ENCODE data around the gene AMMECR1.
"Not testable (repeated sequence)": the region's sequence is repeated elsewhere in the genome, so short reads cannot be mapped to it uniquely, and the experiment has no call there.

Gene AMMECR1

GRCh38 chrX:110167952-110168451, 149.9 kb downstream of the AMMECR1 start:
- TF ChIP-seq ZNF274 (IDR thresholded peaks at IDR 0.05; ENCODE audit: low read depth, low read length): no peak
- no peak overlapping the region for H3K4me3 ChIP-seq (ENCODE audit: low read length)

- H3K4me3 ChIP-seq (ENCODE audit: low read length): no peak overlapping the region
- no peak for TF ChIP-seq ZNF274 (IDR thresholded peaks at IDR 0.05; ENCODE audit: low read depth, low read length)
Observed at GRCh38 chrX:110163488-110163887, 154.4 kb downstream of the AMMECR1 start.

GRCh38 chrX:110162867-110163266, 155.0 kb downstream of the AMMECR1 start:
- no peak for TF ChIP-seq ZNF274 (IDR thresholded peaks at IDR 0.05; ENCODE audit: low read depth, low read length)

GRCh38 chrX:110162131-110162530, 155.8 kb downstream of the AMMECR1 start:
- no peak for TF ChIP-seq ZNF274 (IDR thresholded peaks at IDR 0.05; ENCODE audit: low read depth, low read length)
- H3K4me3 ChIP-seq (ENCODE audit: low read length): no peak overlapping the region

More at GRCh38 chrX:110162867-110163266, 155.0 kb downstream of the AMMECR1 start:
- no peak overlapping the region for H3K4me3 ChIP-seq (ENCODE audit: low read length)

- no peak for TF ChIP-seq ZNF274 (IDR thresholded peaks at IDR 0.05; ENCODE audit: low read depth, low read length)
- no peak overlapping the region for H3K4me3 ChIP-seq (ENCODE audit: low read length)
Observed at GRCh38 chrX:110161361-110161686, 156.6 kb downstream of the AMMECR1 start.

- TF ChIP-seq ZNF274 (IDR thresholded peaks at IDR 0.05; ENCODE audit: low read depth, low read length): no peak
Observed at GRCh38 chrX:110159865-110160264, 158.0 kb downstream of the AMMECR1 start.

GRCh38 chrX:110159235-110159634, 158.7 kb downstream of the AMMECR1 start:
- TF ChIP-seq ZNF274 (IDR thresholded peaks at IDR 0.05; ENCODE audit: low read depth, low read length): no peak
- no peak overlapping the region for H3K4me3 ChIP-seq (ENCODE audit: low read length)

More at GRCh38 chrX:110159865-110160264, 158.0 kb downstream of the AMMECR1 start:
- no peak overlapping the region for H3K4me3 ChIP-seq (ENCODE audit: low read length)

- TF ChIP-seq ZNF274 (IDR thresholded peaks at IDR 0.05; ENCODE audit: low read depth, low read length): no peak
- H3K4me3 ChIP-seq (ENCODE audit: low read length): no peak overlapping the region
Observed at GRCh38 chrX:110157444-110157843, 160.4 kb downstream of the AMMECR1 start.

- no peak overlapping the region for H3K4me3 ChIP-seq (ENCODE audit: low read length)
- TF ChIP-seq ZNF274 (IDR thresholded peaks at IDR 0.05; ENCODE audit: low read depth, low read length): no peak
Observed at GRCh38 chrX:110156167-110156754, 161.6 kb downstream of the AMMECR1 start.

GRCh38 chrX:110155759-110156158, 162.1 kb downstream of the AMMECR1 start:
- TF ChIP-seq ZNF274 (IDR thresholded peaks at IDR 0.05; ENCODE audit: low read depth, low read length): no peak

GRCh38 chrX:110154328-110154727, 163.6 kb downstream of the AMMECR1 start:
- not testable (repeated sequence) for H3K4me3 ChIP-seq (ENCODE audit: low read length)

More at GRCh38 chrX:110155759-110156158, 162.1 kb downstream of the AMMECR1 start:
- no peak overlapping the region for H3K4me3 ChIP-seq (ENCODE audit: low read length)

GRCh38 chrX:110153896-110154295, 164.0 kb downstream of the AMMECR1 start:
- no peak overlapping the region for H3K4me3 ChIP-seq (ENCODE audit: low read length)
- no peak for TF ChIP-seq ZNF274 (IDR thresholded peaks at IDR 0.05; ENCODE audit: low read depth, low read length)

GRCh38 chrX:110153244-110153643, 164.6 kb downstream of the AMMECR1 start:
- H3K4me3 ChIP-seq (ENCODE audit: low read length): no peak overlapping the region
- no peak for TF ChIP-seq ZNF274 (IDR thresholded peaks at IDR 0.05; ENCODE audit: low read depth, low read length)

- no peak overlapping the region for H3K4me3 ChIP-seq (ENCODE audit: low read length)
- no peak for TF ChIP-seq ZNF274 (IDR thresholded peaks at IDR 0.05; ENCODE audit: low read depth, low read length)
Observed at GRCh38 chrX:110146521-110146920, 171.4 kb downstream of the AMMECR1 start.

GRCh38 chrX:110145854-110146253, 172.0 kb downstream of the AMMECR1 start:
- H3K4me3 ChIP-seq (ENCODE audit: low read length): no peak overlapping the region
- no peak for TF ChIP-seq ZNF274 (IDR thresholded peaks at IDR 0.05; ENCODE audit: low read depth, low read length)

- TF ChIP-seq ZNF274 (IDR thresholded peaks at IDR 0.05; ENCODE audit: low read depth, low read length): no peak
- no peak overlapping the region for H3K4me3 ChIP-seq (ENCODE audit: low read length)
Observed at GRCh38 chrX:110145311-110145710, 172.6 kb downstream of the AMMECR1 start.
